ENCODE results near the gene NTNG1. TPM values are rescaled to one million over a fixed set of nuclear protein-coding genes. Genes with fewer than 3 reads are reported as not detected.

The NTNG1 gene
- total and polyA plus RNA-seq, 10 of the 15 experiments (the other 5 are each of a cell fraction or from before 2014, with no cell fraction given), result 0.18 to 2.3 (median 1.1) TPM; not detected in 1

- ChIA-PET RAD21 (ENCODE audit: unreplicated experiment) (interaction anchor here (1.1 to 1.3 kb wide), 3 partner anchors 10 to 173 kb away, joined by 4 to 6 read pairs (median 6); partner anchors contain the start of gene PRMT6), CTCF (interaction anchor here (1.5 kb wide), 1 partner anchor 75 kb away, joined by 3 read pairs; no protein-coding TSS in a partner anchor), POLR2A (no interaction called here), SMC1A (ENCODE audit: uncharacterized antibody, unreplicated experiment) (interaction anchor here (1.0 to 2.2 kb wide), 10 partner anchors 8 to 176 kb away, joined by 3 to 7 read pairs (median 4); partner anchors contain the start of genes NTNG1 and PRMT6)
- no peaks in the 10 kb centered on the region for H3K4me1 ChIP-seq (ENCODE audit: control insufficient read depth, insufficient read depth, low read length)
- no peaks in the 10 kb centered on the region for H3K79me2 ChIP-seq (ENCODE audit: control insufficient read depth, insufficient read depth, low read length)
- BruUV-seq (replicated peaks), result no TSS peak
- in situ Hi-C loops (cut with MboI), result no loop called here
- H3K36me3 ChIP-seq (ENCODE audit: control insufficient read depth in 2 of 2, insufficient read depth in 2 of 2, low read length in 1 of 2), result no peaks in the 10 kb centered on the region
- H2AFZ ChIP-seq (ENCODE audit: control insufficient read depth, low read depth, low read length), result no peak overlapping the region
- H3K9ac ChIP-seq (ENCODE audit: control insufficient read depth, insufficient read depth, low read length), result no peak overlapping the region
- H3K4me2 ChIP-seq (ENCODE audit: control insufficient read depth, insufficient read depth), result no peak overlapping the region
- no peak overlapping the region for H3K4me3 ChIP-seq
- WGBS (ENCODE audit: insufficient coverage, insufficient replicate concordance, low lambda C conversion rate, missing lambda C conversion rate), result 4% methylated on average over 1 of the region's 1 CpG
- intact Hi-C loops (cut with micrococcal nuclease; ENCODE audit: unreplicated experiment), result no loop called here
- no peak overlapping the region for H3K27ac ChIP-seq (ENCODE audit: control insufficient read depth, insufficient read depth)
- DNase-seq (ENCODE audit: low read depth, low spot score), result no peak
- H4K20me1 ChIP-seq (ENCODE audit: control insufficient read depth, insufficient read depth), result no peaks in the 10 kb centered on the region
- no peak for FAIRE-seq
- TF ChIP-seq CREM (IDR thresholded peaks at IDR 0.05; ENCODE audit: low read depth) (0 out of 2 replicates have a peak, but pooled peaks have one; percentile 11), MEF2A (IDR thresholded peaks at IDR 0.05; ENCODE audit: insufficient read depth, low read depth, low read length) (peak; percentile 69; the same call in 1 of the 2 replicates), CREB1 (IDR thresholded peaks at IDR 0.05; ENCODE audit: low read depth) (no peak), SPI1 (IDR thresholded peaks at IDR 0.05; ENCODE audit: borderline replicate concordance, insufficient read depth, low read depth, low read length) (peak; percentile 56; the same call in 1 of the 2 replicates)
- ATAC-seq, result peak; percentile 77
- H3K9me3 ChIP-seq (replicated peaks; ENCODE audit: control insufficient read depth, insufficient read depth, low read length), result no peaks in the 10 kb centered on the region
- no peaks in the 10 kb centered on the region for H3K27me3 ChIP-seq (replicated peaks in 1 of 2; ENCODE audit: control insufficient read depth in 2 of 2, insufficient read depth in 2 of 2, low read length in 1 of 2)
Measured at GRCh38 chr1:107132195-107132594, 8.6 kb upstream of the NTNG1 start.

GRCh38 chr1:107132780-107133179 lies 8.1 kb upstream of the NTNG1 start:
- BruUV-seq (replicated peaks), result no TSS peak
- ChIA-PET POLR2A (no interaction called here), CTCF (no interaction called here), RAD21 (ENCODE audit: unreplicated experiment) (no interaction called here), SMC1A (ENCODE audit: uncharacterized antibody, unreplicated experiment) (interaction anchor here (1.0 to 2.2 kb wide), 4 partner anchors 9 to 172 kb away, joined by 3 to 6 read pairs (median 4); no protein-coding TSS in a partner anchor)
- DNase-seq (ENCODE audit: low read depth, low spot score) (no peak), FAIRE-seq (peak; percentile 47), ATAC-seq (peak; percentile 90)
- no peak overlapping the region for H3K4me3 ChIP-seq
- in situ Hi-C loops (cut with MboI), result no loop called here
- H3K4me1 ChIP-seq (ENCODE audit: control insufficient read depth, insufficient read depth, low read length), result no peaks in the 10 kb centered on the region
- no peak overlapping the region for H2AFZ ChIP-seq (ENCODE audit: control insufficient read depth, low read depth, low read length)
- intact Hi-C loops (cut with micrococcal nuclease; ENCODE audit: unreplicated experiment), result no loop called here
- H3K9ac ChIP-seq (ENCODE audit: control insufficient read depth, insufficient read depth, low read length), result no peak overlapping the region
- no peaks in the 10 kb centered on the region for H3K79me2 ChIP-seq (ENCODE audit: control insufficient read depth, insufficient read depth, low read length)
- no peak overlapping the region for H3K4me2 ChIP-seq (ENCODE audit: control insufficient read depth, insufficient read depth)
- no peaks in the 10 kb centered on the region for H3K36me3 ChIP-seq (ENCODE audit: control insufficient read depth in 2 of 2, insufficient read depth in 2 of 2, low read length in 1 of 2)
- H3K27ac ChIP-seq (ENCODE audit: control insufficient read depth, insufficient read depth), result no peak overlapping the region
- no peaks in the 10 kb centered on the region for H3K9me3 ChIP-seq (replicated peaks; ENCODE audit: control insufficient read depth, insufficient read depth, low read length)
- 28% methylated on average over 1 of the region's 1 CpG for WGBS (ENCODE audit: insufficient coverage, insufficient replicate concordance, low lambda C conversion rate, missing lambda C conversion rate)
- no peaks in the 10 kb centered on the region for H4K20me1 ChIP-seq (ENCODE audit: control insufficient read depth, insufficient read depth)
- no peaks in the 10 kb centered on the region for H3K27me3 ChIP-seq (replicated peaks in 1 of 2; ENCODE audit: control insufficient read depth in 2 of 2, insufficient read depth in 2 of 2, low read length in 1 of 2)
- no peak for TF ChIP-seq ZBED1 (IDR thresholded peaks at IDR 0.05; ENCODE audit: borderline replicate concordance)
- peak; percentile 40; the same call in 1 of the 2 replicates for TF ChIP-seq FOXM1 (IDR thresholded peaks at IDR 0.05; ENCODE audit: low read depth, low read length)
- TF ChIP-seq NR2F1 (conservative IDR thresholded peaks at IDR 0.05), result peak; percentile 61
- TF ChIP-seq USF1 (IDR thresholded peaks at IDR 0.05; ENCODE audit: borderline replicate concordance, extremely low read length, insufficient read depth, low read depth, low read length), result no peak
- TF ChIP-seq EP300 (IDR thresholded peaks at IDR 0.05; ENCODE audit: borderline replicate concordance in 1 of 2, control insufficient read depth in 1 of 2, low read depth in 2 of 2, low read length in 2 of 2), result peak in 1 of 2 experiments; percentile 23; a peak in 1 of 4 replicates
- TF ChIP-seq ZBTB11 (CRISPR knock-in tag; IDR thresholded peaks at IDR 0.05), result no peak
- TF ChIP-seq TARDBP (IDR thresholded peaks at IDR 0.05; ENCODE audit: borderline replicate concordance), result no peak
- 0 out of 2 replicates have a peak, but pooled peaks have one; percentile 8 for TF ChIP-seq JUNB (IDR thresholded peaks at IDR 0.05)
- TF ChIP-seq RUNX3 (IDR thresholded peaks at IDR 0.05; ENCODE audit: low read length), result peak; percentile 25; the same call in 1 of the 2 replicates
